IPS-NIHi11 (cell line): ENCODE results near the gene ATOH8.

Experiments
- DNase-seq: peaks from one replicate; pipeline ENCODE4 v3.0.0; 2012; ENCODE audit warnings: mixed read lengths, low spot score

ATOH8 gene

GRCh38 chr2:85718885-85719492 is 34.8 kb upstream of the ATOH8 start:
- DNase-seq, result no peak

GRCh38 chr2:85719609-85720240 is 34.1 kb upstream of the ATOH8 start:
- no peak for DNase-seq

- DNase-seq, result no peak
Measured at GRCh38 chr2:85720533-85720932, 33.3 kb upstream of the ATOH8 start.

GRCh38 chr2:85721641-85722040 is 32.1 kb upstream of the ATOH8 start:
- DNase-seq, result no peak

GRCh38 chr2:85722519-85722918 is 31.3 kb upstream of the ATOH8 start:
- no peak for DNase-seq

- no peak for DNase-seq
Measured at GRCh38 chr2:85723707-85724360, 30.0 kb upstream of the ATOH8 start.

- no peak for DNase-seq
Measured at GRCh38 chr2:85724731-85725181, 29.0 kb upstream of the ATOH8 start.

GRCh38 chr2:85725451-85725850 is 28.3 kb upstream of the ATOH8 start:
- no peak for DNase-seq

GRCh38 chr2:85727798-85728197 is 26.0 kb upstream of the ATOH8 start:
- no peak for DNase-seq

- DNase-seq, result no peak
Measured at GRCh38 chr2:85728342-85728741, 25.4 kb upstream of the ATOH8 start.

- DNase-seq, result peak; percentile 95
Measured at GRCh38 chr2:85728883-85729824, 24.6 kb upstream of the ATOH8 start.

GRCh38 chr2:85729825-85730510 is 23.8 kb upstream of the ATOH8 start:
- DNase-seq, result no peak

- DNase-seq, result no peak
Measured at GRCh38 chr2:85730686-85731230, 23.0 kb upstream of the ATOH8 start.

- no peak for DNase-seq
Measured at GRCh38 chr2:85731606-85732005, 22.2 kb upstream of the ATOH8 start.

- no peak for DNase-seq
Measured at GRCh38 chr2:85732467-85733120, 21.2 kb upstream of the ATOH8 start.

GRCh38 chr2:85733121-85733960 is 20.4 kb upstream of the ATOH8 start:
- no peak for DNase-seq

- DNase-seq, result no peak
Measured at GRCh38 chr2:85734015-85734414, 19.8 kb upstream of the ATOH8 start.

- no peak for DNase-seq
Measured at GRCh38 chr2:85734942-85735608, 18.7 kb upstream of the ATOH8 start.

- no peak for DNase-seq
Measured at GRCh38 chr2:85735691-85736090, 18.1 kb upstream of the ATOH8 start.
